CD4-positive, alpha-beta T cell treated with Interferon gamma for 1 hour (primary cell): ENCODE results near the gene AAR2.

ENCODE experiments used
- DNase-seq: peaks from one replicate; pipeline ENCODE4 v3.0.0-alpha.2; 2020

The AAR2 gene

GRCh38 chr20:36218380-36219064 is 17.8 kb upstream of the AAR2 start:
- no peak for DNase-seq

GRCh38 chr20:36219671-36220220 is 16.5 kb upstream of the AAR2 start:
- no peak for DNase-seq

GRCh38 chr20:36225666-36226065 is 10.6 kb upstream of the AAR2 start:
- DNase-seq = no peak

- DNase-seq = no peak
Observed at GRCh38 chr20:36228770-36229169, 7.5 kb upstream of the AAR2 start.

GRCh38 chr20:36230019-36230418 is 6.3 kb upstream of the AAR2 start:
- DNase-seq = no peak

GRCh38 chr20:36231331-36231730 is 4.9 kb upstream of the AAR2 start:
- DNase-seq = no peak

GRCh38 chr20:36234771-36235320 is 1.4 kb upstream of the AAR2 start:
- DNase-seq = no peak

GRCh38 chr20:36236786-36237121 is 476 bp downstream of the AAR2 start:
- no peak for DNase-seq

GRCh38 chr20:36237477-36237876 is 1.2 kb downstream of the AAR2 start:
- DNase-seq = no peak

GRCh38 chr20:36238153-36238552 is 1.9 kb downstream of the AAR2 start:
- DNase-seq = no peak

GRCh38 chr20:36238760-36239159 is 2.5 kb downstream of the AAR2 start:
- no peak for DNase-seq

- no peak for DNase-seq
Observed at GRCh38 chr20:36240076-36240475, 3.8 kb downstream of the AAR2 start.

GRCh38 chr20:36241678-36242077 is 5.4 kb downstream of the AAR2 start:
- no peak for DNase-seq

GRCh38 chr20:36243726-36244125 is 7.4 kb downstream of the AAR2 start:
- no peak for DNase-seq

- DNase-seq = no peak
Observed at GRCh38 chr20:36246401-36246800, 10.1 kb downstream of the AAR2 start.

GRCh38 chr20:36248836-36249235 is 12.6 kb downstream of the AAR2 start:
- no peak for DNase-seq

GRCh38 chr20:36249450-36249849 is 13.2 kb downstream of the AAR2 start:
- DNase-seq = no peak

GRCh38 chr20:36251426-36251825 is 15.1 kb downstream of the AAR2 start:
- DNase-seq = no peak

- DNase-seq = no peak
Observed at GRCh38 chr20:36252511-36252910, 16.2 kb downstream of the AAR2 start.

- no peak for DNase-seq
Observed at GRCh38 chr20:36253036-36253435, 16.8 kb downstream of the AAR2 start.

GRCh38 chr20:36254076-36254475 is 17.8 kb downstream of the AAR2 start:
- no peak for DNase-seq

- no peak for DNase-seq
Observed at GRCh38 chr20:36255445-36255844, 19.2 kb downstream of the AAR2 start.

GRCh38 chr20:36259177-36260061 is 23.1 kb downstream of the AAR2 start:
- DNase-seq = no peak

- DNase-seq = no peak
Observed at GRCh38 chr20:36260316-36260715, 24.0 kb downstream of the AAR2 start.
